GM21423 (cell line): ENCODE results near the gene MTNR1A.

ENCODE experiments used
- ATAC-seq: cut with Tn5 transposase; IDR thresholded peaks from one replicate; pipeline ENCODE4 v1.9.1; 2021; ENCODE audit warnings: mild to moderate bottlenecking, moderate library complexity; ENCODE audit not compliant: unreplicated experiment

Gene MTNR1A

DNA sequence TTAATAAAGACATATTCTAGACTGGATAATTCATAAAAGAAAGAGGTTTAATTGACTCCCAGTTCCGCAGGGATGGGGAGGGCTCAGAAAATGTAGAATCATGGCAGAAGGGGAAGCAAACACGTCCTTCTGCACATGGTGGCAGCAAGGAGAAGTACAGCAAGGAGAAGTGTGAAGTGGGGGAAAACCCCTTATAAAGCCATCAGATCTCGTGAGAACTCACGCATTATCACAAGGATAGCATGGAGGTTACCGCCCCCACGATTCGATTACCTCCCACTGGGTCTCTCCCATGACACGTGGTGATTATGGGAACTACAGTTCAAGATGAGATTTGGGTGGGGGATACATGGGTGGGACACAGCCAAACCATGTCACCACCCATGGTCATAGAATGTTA lies 58.3 kb downstream of the MTNR1A start:
- no peak for ATAC-seq

DNA sequence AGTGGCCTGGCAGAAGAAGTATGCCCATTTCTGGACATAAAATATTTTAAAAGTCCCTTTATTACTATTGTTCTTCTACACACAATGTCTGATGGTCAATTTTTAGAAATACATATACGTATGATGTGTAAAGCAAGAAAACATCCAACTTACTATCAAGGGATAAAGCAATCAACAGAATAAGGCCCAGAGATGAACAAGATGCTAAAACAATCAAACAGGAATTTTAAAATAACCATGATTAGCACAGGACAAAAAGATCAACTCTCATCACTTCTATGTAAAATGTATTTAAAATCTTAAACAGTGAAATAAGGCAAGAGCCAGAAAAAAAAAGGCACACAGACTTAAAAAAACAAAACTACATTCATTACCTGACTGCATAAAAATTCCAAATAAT lies 60.9 kb downstream of the MTNR1A start:
- ATAC-seq: no peak

DNA sequence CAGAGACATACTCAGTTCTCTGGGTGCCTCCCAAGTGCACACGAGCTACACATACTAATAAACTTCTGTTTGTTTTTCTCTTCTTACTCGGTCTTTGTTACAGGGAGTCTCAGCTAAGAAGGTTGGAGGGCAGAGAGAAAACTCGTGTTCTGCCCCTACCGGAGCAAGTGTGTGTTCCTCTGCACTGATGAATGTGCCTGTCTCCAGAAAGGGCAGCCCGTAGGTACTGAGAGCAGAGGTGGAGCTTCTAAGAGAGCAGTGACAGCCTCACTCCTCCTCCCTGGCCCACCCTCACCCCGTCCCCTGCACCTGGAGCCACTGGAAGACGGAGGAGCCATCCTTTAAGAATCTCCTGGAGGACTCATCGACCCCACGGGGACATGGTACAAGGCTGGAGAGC lies 67.6 kb downstream of the MTNR1A start:
- no peak for ATAC-seq

DNA sequence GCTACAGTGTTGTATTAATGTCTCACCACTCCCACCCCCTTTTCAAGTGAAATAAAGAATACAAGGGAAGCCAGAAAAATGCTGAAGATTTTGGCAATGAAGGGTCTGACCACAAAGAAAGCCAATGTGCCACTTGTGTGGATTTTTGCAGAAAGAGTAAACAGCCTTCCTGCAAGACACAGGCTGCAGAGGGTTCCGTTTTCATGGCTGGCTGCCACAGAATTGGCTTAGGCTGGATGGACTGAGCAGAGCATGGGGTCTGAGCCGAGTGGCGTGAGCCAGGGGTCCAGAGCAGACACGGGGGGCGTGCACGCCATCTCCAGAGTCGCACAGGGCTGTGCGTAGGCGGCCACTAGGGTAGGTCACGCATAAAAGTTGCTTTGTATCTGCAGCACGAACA lies 69.2 kb downstream of the MTNR1A start:
- no peak for ATAC-seq

DNA sequence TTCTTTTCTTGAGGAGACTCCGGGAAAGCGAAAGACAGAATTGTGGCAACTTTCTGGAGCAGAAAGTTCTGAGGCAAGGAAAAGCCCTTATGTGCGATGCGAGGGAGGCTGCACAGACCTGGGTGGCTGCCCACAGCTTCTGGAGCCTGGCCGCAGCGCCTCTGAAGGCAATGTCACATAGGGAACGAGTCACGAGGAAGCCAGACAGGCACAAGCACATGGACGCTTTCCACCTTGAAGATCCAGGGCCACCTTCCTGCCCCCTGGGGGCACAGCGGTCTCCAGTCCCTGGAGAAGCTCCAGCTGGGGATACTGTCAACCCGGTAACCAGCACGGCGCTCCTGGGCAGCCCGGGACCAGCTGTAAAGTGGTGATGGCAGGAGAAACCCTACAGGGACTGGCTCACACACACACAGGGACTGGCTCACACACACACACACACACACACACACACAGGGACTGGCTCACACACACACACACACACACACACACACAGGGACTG lies 69.8 kb downstream of the MTNR1A start:
- no peak for ATAC-seq

DNA sequence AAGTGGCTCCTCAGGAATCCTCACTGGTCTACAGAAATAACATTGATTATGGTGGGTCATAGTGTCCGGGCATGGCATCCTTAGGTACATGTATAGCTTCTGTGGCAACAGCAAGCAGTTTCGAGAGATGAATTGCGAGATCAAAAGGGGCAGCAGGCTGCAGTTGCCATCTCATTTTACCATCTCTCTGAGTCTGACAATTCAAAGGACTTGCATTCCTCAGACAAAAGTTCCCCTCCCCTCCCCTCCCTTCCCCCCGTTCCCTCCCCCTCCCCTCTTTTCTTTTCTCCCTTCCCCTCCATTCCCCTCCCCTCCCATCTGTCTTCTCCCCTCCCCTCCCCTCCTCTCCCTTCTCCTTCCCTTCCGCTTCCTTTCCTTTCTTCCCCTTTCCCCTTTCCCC lies 70.2 kb downstream of the MTNR1A start:
- no peak for ATAC-seq

DNA sequence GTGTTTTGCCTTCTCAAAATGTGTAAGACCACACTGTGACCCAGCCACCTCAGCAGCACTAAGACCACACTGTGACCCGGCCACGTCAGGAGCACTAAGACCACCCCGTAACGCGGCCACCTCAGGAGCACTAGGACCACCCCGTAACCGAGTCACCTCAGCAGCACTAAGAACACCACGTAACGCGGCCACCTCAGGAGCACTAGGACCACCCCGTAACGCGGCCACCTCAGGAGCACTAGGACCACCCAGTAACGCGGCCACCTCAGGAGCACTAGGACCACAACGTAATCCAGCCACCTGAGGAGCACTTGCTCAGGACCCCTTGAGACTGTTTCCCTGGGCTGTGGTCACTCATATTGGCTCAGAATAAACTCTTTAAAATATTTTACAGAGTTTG lies 71.7 kb downstream of the MTNR1A start:
- no peak for ATAC-seq
